Peyer's patch (tissue), 4 donors: Measurements from ENCODE around the gene CD209.

Source experiments
- POLR2A ChIP-seq, 2 donors: fragments of 450-650 bp; IDR thresholded peaks; one replicate each; pipeline ENCODE4 v1.5.1; 2017; ENCODE audit warnings: antibody characterized with exemption in 2 of 2, mild to moderate bottlenecking in 2 of 2, moderate library complexity in 2 of 2
- TF ChIP-seq, protein P1 (sequence below), 6 experiments: fragments of 450-650 bp in 4 of 6; fragments of 200-600 bp in 2 of 6; sonication (generic) in 1 of 6; IDR thresholded peaks; one replicate each; pipeline ENCODE4 v1.5.1; 2017 to 2019; ENCODE audit warnings: antibody characterized with exemption in 6 of 6, mild to moderate bottlenecking in 3 of 6, moderate library complexity in 1 of 6

DNA sequence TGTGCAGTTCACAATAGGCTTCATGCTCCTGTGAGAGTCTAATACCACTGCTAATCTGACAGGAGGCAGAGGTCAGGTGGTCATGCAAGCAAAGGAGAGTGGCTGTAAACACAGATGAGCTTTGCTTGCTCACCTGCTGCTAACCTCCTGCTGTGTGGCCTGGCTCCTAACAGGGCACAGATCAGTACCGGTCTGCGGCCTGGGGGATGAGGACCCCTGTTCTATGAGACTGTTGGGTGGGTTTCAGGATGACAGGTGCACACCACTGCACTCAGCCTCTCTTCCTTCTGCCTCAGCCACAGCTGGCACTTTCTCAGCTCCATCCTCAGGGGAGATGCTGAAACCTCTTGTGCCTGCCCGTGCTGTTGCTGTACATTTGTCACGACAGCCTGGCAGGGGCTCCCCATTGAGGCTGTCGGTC, 25.1 kb downstream of the CD209 start:
- TF ChIP-seq, protein P1, sequence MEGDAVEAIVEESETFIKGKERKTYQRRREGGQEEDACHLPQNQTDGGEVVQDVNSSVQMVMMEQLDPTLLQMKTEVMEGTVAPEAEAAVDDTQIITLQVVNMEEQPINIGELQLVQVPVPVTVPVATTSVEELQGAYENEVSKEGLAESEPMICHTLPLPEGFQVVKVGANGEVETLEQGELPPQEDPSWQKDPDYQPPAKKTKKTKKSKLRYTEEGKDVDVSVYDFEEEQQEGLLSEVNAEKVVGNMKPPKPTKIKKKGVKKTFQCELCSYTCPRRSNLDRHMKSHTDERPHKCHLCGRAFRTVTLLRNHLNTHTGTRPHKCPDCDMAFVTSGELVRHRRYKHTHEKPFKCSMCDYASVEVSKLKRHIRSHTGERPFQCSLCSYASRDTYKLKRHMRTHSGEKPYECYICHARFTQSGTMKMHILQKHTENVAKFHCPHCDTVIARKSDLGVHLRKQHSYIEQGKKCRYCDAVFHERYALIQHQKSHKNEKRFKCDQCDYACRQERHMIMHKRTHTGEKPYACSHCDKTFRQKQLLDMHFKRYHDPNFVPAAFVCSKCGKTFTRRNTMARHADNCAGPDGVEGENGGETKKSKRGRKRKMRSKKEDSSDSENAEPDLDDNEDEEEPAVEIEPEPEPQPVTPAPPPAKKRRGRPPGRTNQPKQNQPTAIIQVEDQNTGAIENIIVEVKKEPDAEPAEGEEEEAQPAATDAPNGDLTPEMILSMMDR (IDR thresholded peaks at IDR 0.05), result no peak
- TF ChIP-seq POLR2A (IDR thresholded peaks at IDR 0.05), result no peak
